HS-27A (cell line): ENCODE results near the gene MRPL4.
"Not testable (repeated sequence)": the region's sequence is repeated elsewhere in the genome, so short reads cannot be mapped to it uniquely, and the experiment has no call there.

Source experiments
- DNase-seq: peaks from one replicate; pipeline ENCODE4 v3.0.0-alpha.2; 2012; ENCODE audit warnings: low read depth, missing footprints

The MRPL4 gene

GRCh38 chr19:10230173-10230860 lies 21.7 kb upstream of the MRPL4 start:
- DNase-seq = no peak

GRCh38 chr19:10230861-10231611 lies 21.0 kb upstream of the MRPL4 start, which contains the start of gene S1PR2:
Gene S1PR2 (minus strand): TSS chr19:10231331. CDS start chr19:10224905, 6,426 bp downstream.
- DNase-seq = no peak

DNA sequence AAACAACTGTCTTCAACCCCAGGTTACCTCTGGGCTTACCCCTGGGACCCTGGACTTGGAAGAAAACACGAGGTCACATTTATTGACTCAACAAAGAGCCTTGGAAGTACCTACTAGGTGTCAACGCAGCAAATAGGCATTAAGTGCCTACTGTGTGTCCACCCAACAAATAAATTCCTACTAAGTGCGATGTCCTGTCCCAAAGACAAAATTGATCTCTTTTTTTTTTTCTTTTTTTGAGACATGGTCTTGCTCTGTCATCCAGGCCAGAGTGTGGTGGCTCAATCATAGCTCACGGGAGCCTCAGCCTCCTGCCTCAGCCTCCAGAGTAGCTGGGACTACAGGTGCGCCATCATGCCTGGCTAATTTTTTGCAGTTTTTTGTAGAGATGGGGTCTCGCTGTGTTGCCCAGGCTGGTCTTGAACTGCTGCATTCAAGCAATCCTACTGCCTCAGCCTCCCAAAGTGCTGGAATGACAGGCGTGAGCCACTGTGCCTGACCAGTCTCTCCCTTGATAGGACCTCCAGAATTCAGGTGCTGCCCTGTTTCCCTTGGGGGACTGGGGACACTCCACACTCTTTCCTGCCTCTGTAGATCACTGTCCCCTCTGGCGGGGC lies 20.3 kb upstream of the MRPL4 start:
- DNase-seq = no peak

- DNase-seq = no peak
These were observed 18.1 kb upstream of the MRPL4 start for GRCh38 chr19:10233946-10234345.

- DNase-seq = no peak
These were observed 17.0 kb upstream of the MRPL4 start for GRCh38 chr19:10235003-10235402.

GRCh38 chr19:10235409-10235808 lies 16.6 kb upstream of the MRPL4 start:
- not testable (repeated sequence) for DNase-seq

- DNase-seq = no peak
These were observed 14.3 kb upstream of the MRPL4 start for GRCh38 chr19:10237702-10238101.

DNA sequence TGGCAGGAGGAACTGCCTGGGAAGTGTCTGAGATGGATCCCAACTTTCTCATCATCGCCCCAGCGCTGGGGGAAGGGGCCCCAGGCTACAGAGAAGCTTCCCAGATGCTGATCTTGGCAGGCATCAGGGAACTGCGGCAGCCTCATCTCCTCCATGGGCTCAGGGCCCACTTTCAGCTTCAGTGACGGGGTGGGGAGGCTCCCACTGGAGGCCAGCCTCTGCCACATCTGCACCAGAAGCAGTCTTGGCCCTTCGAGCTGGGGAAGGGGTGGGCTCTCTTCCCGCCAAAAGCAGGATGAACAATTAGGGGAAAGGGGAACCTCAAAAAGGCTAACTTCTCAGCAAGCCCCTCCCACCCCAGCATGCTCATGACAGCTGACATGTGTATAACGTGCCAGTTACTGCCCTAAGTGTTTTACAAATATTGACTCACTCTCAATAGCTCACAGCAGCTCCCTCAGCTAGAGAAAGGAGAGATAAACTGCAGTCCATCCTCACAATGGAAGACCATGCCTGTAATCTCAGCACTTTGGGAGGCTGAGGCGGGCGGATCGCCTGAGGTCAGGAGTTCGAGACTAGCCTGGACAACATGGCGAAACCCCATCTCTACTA lies 13.7 kb upstream of the MRPL4 start:
- no peak for DNase-seq

- DNase-seq = not testable (repeated sequence)
These were observed 10.1 kb upstream of the MRPL4 start for GRCh38 chr19:10241826-10242449.

- DNase-seq = no peak
These were observed 8.4 kb upstream of the MRPL4 start for GRCh38 chr19:10243606-10244005.

- DNase-seq = no peak
These were observed 6.7 kb upstream of the MRPL4 start for GRCh38 chr19:10245189-10245939.

DNA sequence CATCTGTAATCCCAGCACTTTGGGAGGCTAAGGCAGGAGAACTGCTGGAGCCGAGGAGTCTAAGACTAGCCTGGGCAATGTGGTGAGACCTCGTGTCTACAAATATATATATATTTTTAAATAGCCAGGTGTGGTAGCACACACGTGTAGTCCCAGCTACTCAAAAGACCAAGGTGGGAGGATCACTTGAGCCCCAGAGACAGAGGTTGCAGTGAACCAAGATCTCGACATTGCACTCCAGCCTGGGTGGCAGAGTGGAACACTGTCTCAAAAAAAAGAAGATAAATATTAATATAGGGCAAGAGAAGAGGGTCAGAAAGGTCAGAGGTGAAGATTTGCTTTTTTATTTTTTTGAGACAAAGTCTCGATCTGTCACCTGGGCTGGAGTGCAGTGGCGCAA lies 5.5 kb upstream of the MRPL4 start:
- no peak for DNase-seq

- no peak for DNase-seq
These were observed 693 bp downstream of the MRPL4 start for GRCh38 chr19:10252707-10253106.

DNA sequence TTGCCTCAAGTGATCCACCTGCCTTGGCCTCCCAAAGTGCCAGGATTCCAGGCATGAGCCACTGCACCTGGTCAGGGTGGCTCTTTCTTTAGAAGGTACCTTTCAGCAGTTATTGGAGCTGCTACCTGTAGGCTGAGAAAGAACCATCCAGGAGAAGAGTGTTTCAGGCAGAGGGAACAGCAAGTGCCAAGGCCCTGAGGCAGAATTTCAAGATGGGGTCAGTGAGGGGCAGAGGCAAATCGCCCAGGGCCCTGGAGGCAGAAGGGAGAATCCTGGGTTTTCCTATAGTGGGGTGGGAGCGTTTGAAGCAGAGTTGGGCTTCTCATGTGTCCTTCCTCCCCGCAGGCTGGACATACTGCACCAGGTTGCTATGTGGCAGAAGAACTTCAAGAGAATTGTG lies 2.2 kb downstream of the MRPL4 start:
- no peak for DNase-seq

DNA sequence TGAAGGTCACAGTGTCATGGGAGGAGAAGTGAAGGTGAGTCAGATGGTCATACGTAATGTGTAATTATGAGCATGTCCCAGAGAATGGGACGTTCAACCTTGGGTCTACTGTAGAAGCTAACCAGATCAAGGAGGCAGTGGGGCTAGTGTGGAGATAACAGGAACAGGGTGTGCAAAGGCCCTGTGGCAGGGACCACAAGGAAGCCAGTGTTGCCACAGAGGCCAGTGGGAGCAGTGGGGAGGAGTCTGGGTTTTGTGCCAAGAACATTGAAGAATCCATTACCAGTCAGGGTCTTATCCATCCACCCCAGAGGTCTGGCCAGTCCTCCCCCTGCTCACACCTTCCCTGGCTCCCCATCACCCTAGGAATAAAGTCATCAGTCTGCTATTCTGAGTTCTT lies 3.3 kb downstream of the MRPL4 start:
- DNase-seq = no peak

- DNase-seq = no peak
These were observed 4.5 kb downstream of the MRPL4 start for GRCh38 chr19:10256551-10256950.

DNA sequence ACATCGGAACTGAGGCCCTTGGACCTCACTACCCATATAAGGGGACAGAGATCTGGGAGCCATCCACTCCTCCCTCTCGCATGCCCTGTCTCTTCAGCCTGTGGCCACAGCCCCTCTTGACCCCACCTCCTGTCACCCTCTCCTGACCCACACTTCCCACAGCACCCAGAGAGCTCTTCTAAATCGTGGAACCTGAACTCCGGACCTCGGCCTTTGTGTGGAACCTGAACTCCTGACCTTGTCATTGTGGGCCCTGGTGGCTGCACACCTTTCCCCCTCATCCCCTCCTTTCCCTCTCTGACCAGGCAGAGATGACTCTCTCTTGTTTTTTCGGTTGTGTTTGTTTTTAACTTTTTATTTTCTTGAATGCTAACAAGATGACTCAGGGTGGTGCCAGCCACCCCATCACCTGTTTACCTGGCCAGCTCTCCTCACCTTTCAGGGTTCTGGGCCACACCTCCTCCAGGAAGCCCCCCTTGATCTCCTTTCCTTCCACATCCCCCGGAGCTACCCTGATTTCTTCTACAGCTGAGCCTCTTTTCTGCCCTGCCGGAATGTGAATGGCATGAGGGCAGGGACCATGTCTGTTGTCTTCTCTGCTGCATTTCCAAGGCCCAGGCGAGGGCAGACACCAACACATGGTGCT lies 5.1 kb downstream of the MRPL4 start:
- DNase-seq = no peak

GRCh38 chr19:10258080-10258710 lies 6.2 kb downstream of the MRPL4 start:
- no peak for DNase-seq

- DNase-seq = peak; percentile 60
These were observed 7.3 kb downstream of the MRPL4 start for GRCh38 chr19:10259162-10259905.

DNA sequence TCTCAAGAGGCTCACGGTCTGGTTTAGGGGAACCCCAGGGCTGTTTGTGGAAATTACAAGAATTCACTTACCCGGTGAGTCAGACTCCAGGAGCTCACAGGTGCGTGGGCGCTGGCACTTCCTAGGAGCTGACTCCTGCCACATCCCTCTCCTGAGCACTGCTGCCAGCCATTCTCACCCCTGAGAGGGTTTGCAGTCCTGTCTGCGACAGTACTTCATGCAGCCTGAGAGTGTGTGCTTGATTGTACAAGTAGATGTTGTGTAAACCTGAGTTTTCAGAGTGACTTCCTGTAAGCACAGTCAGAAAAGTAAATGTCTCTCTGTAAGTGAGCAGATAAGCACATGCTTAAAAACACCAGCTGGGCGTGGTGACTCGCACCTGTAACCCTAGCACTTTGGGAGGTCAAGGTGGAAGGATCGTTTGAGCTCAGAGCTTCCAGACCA lies 8.1 kb downstream of the MRPL4 start:
- no peak for DNase-seq
